HepG2 (cell line): Measurements from ENCODE around the gene KCNMA1. TPM values are rescaled to one million over a fixed set of nuclear protein-coding genes. Genes with fewer than 3 reads are reported as not detected.

Experiments
- ATAC-seq: fragments of 200-7000 bp; cut with Tn5 transposase; 3 replicates; pipeline ENCODE4 v1.9.1; 2020; ENCODE audit warnings: mild to moderate bottlenecking, moderate library complexity
- BruUV-seq: library from RNA; stranded (reverse); fragments of 400-500 nt; replicated peaks from 2 replicates; lab custom pipeline; 2021; lab: Mats Ljungman, UMichigan
- CTCF ChIA-PET: fragments of 300-600 bp; formaldehyde crosslinking; extraction: SDS; loops from one replicate; lab custom pipeline; 2021; ENCODE audit warnings: low total read pairs, inconsistent platforms, low intra/inter-chr PET ratio; lab: Yijun Ruan, JAX
- POLR2A ChIA-PET: fragments of 350-600 bp; sonication (Branson Sonifier 250); formaldehyde crosslinking; loops from one replicate; lab custom pipeline; 2020; ENCODE audit warnings: antibody characterized with exemption, inconsistent platforms; lab: Yijun Ruan, JAX
- DNase-seq: peaks from one replicate; pipeline ENCODE4 v3.0.0-alpha.2; 2015; ENCODE audit warnings: low spot score
- FAIRE-seq: peaks from 3 replicates; lab custom pipeline; 2011; peaks lifted over from hg19 to GRCh38; lab: Jason Lieb, UNC
- H2AFZ ChIP-seq: one replicate; pipeline ENCODE4 v1.6.1; 2011; ENCODE audit warnings: low read length, inconsistent platforms
- H3K27ac ChIP-seq: fragments of 300-600 bp; 3 replicates; pipeline ENCODE4 v1.8.0; 2011; ENCODE audit warnings: mixed run types, mild to moderate bottlenecking, mixed read lengths, low read length, inconsistent platforms; ENCODE audit not compliant: insufficient read depth; ENCODE audit errors: extremely low read length
- H3K27me3 ChIP-seq, 2 experiments: fragments of 200-600 bp in 1 of 2; 2 replicates in 1 of 2; 3 replicates in 1 of 2; pipeline versions ENCODE4 v1.6.0 to v1.8.0; 2011; ENCODE audit warnings: low read length in 2 of 2, mild to moderate bottlenecking in 2 of 2, moderate library complexity in 2 of 2, inconsistent platforms in 1 of 2; ENCODE audit not compliant: insufficient read depth in 2 of 2, control insufficient read depth in 1 of 2
- H3K36me3 ChIP-seq, 2 experiments: fragments of 200-600 bp in 1 of 2; replicated peaks in 1 of 2; 2 replicates in 1 of 2; 3 replicates in 1 of 2; pipeline versions ENCODE4 v1.5.1 to v1.8.0; 2011; ENCODE audit warnings: low read length in 2 of 2, inconsistent platforms in 1 of 2; ENCODE audit not compliant: insufficient read depth in 2 of 2, control insufficient read depth in 1 of 2
- H3K4me1 ChIP-seq: 2 replicates; pipeline ENCODE4 v1.5.1; 2012; ENCODE audit warnings: low read length, inconsistent platforms; ENCODE audit not compliant: insufficient read depth
- H3K4me2 ChIP-seq: 2 replicates; pipeline ENCODE4 v1.6.0; 2011; ENCODE audit warnings: low read depth, low read length, inconsistent platforms
- H3K4me3 ChIP-seq, 3 experiments: fragments of 200-600 bp in 1 of 3; sonication (generic), shearing (Covaris generic) in 1 of 3; replicated peaks in 1 of 3; 2 replicates each; pipeline ENCODE4 v1.5.1; 2011 to 2016; ENCODE audit warnings: low read length in 3 of 3, inconsistent platforms in 2 of 3, low read depth in 2 of 3, mild to moderate bottlenecking in 2 of 3, control low read depth in 1 of 3, mixed read lengths in 1 of 3; ENCODE audit not compliant: insufficient read depth in 1 of 3
- H3K79me2 ChIP-seq: one replicate; pipeline ENCODE4 v1.6.1; 2011; ENCODE audit warnings: low read length, inconsistent platforms; ENCODE audit not compliant: insufficient read depth
- H3K9ac ChIP-seq: 2 replicates; pipeline ENCODE4 v1.6.0; 2011; ENCODE audit warnings: mild to moderate bottlenecking, low read depth, low read length, inconsistent platforms; ENCODE audit not compliant: insufficient read depth
- H3K9me3 ChIP-seq: 2 replicates; pipeline ENCODE4 v1.5.1; 2012; ENCODE audit warnings: mild to moderate bottlenecking, low read length
- H4K20me1 ChIP-seq: 2 replicates; pipeline ENCODE4 v1.6.0; 2011; ENCODE audit warnings: inconsistent platforms, mild to moderate bottlenecking, low read length, moderate library complexity; ENCODE audit not compliant: insufficient read depth
- CBX2 ChIP-seq, 2 experiments: fragments of 200-600 bp in 1 of 2; sonication (generic); formaldehyde crosslinking in 1 of 2; IDR thresholded peaks; 2 replicates each; pipeline versions ENCODE4 v1.7.0 to v1.8.1; 2018 to 2022; ENCODE audit warnings: low read depth in 2 of 2, low read length in 1 of 2, mild to moderate bottlenecking in 1 of 2, missing genetic modification reagents in 1 of 2
- CCDC6 ChIP-seq: sonication (generic); formaldehyde crosslinking; IDR thresholded peaks from 2 replicates; pipeline ENCODE4 v1.8.1; 2022; ENCODE audit warnings: mild to moderate bottlenecking, missing genetic modification reagents, moderate library complexity
- FOXM1 ChIP-seq: sonication (generic); formaldehyde crosslinking; IDR thresholded peaks from 2 replicates; pipeline ENCODE4 v1.5.0; 2020; ENCODE audit warnings: missing genetic modification reagents
- MTA1 ChIP-seq: sonication (generic); formaldehyde crosslinking; IDR thresholded peaks from 2 replicates; pipeline ENCODE4 v1.4.0; 2020; ENCODE audit warnings: missing genetic modification reagents, mild to moderate bottlenecking, borderline replicate concordance
- SP1 ChIP-seq, 2 experiments: fragments of 450-650 bp in 1 of 2; sonication (generic) in 1 of 2; formaldehyde crosslinking in 1 of 2; IDR thresholded peaks; 2 replicates each; pipeline versions ENCODE4 v1.4.0 to v1.6.1; 2016 to 2020; ENCODE audit warnings: missing genetic modification reagents in 1 of 2
- YEATS2 ChIP-seq: sonication (generic); formaldehyde crosslinking; IDR thresholded peaks from 2 replicates; pipeline ENCODE4 v1.4.0; 2020; ENCODE audit warnings: missing genetic modification reagents, borderline replicate concordance
- ZBTB1 ChIP-seq: sonication (generic); formaldehyde crosslinking; IDR thresholded peaks from 2 replicates; pipeline ENCODE4 v1.4.0; 2020; ENCODE audit warnings: missing genetic modification reagents, borderline replicate concordance
- ZHX1 ChIP-seq: sonication (generic); formaldehyde crosslinking; IDR thresholded peaks from 2 replicates; pipeline ENCODE4 v1.8.1; 2022; ENCODE audit warnings: low read depth, mild to moderate bottlenecking, missing genetic modification reagents
- ZNF276 ChIP-seq: sonication (generic); formaldehyde crosslinking; IDR thresholded peaks from 2 replicates; pipeline ENCODE4 v1.4.0; 2020; ENCODE audit warnings: mild to moderate bottlenecking, low read depth, missing genetic modification reagents
- ZNF558 ChIP-seq: sonication (generic); formaldehyde crosslinking; IDR thresholded peaks from 2 replicates; pipeline ENCODE4 v1.9.0; 2022; ENCODE audit warnings: mild to moderate bottlenecking, missing genetic modification reagents, borderline replicate concordance
- ZNF766 ChIP-seq: sonication (generic); formaldehyde crosslinking; IDR thresholded peaks from 2 replicates; pipeline ENCODE4 v1.5.0; 2020; ENCODE audit warnings: missing genetic modification reagents, borderline replicate concordance
- ZNF883 ChIP-seq: sonication (generic); formaldehyde crosslinking; IDR thresholded peaks from 2 replicates; pipeline ENCODE4 v1.5.1; 2020; ENCODE audit warnings: mild to moderate bottlenecking, missing genetic modification reagents; ENCODE audit errors: not compliant biosample characterization
- ZZZ3 ChIP-seq: sonication (generic); formaldehyde crosslinking; IDR thresholded peaks from 2 replicates; pipeline ENCODE4 v1.4.0; 2020; ENCODE audit warnings: missing genetic modification reagents, mild to moderate bottlenecking, borderline replicate concordance
- WGBS: methylation state at CpG from one replicate; pipeline ENCODE4 v1.1.6; 2017; ENCODE audit warnings: low lambda C conversion rate; 5-methylcytosine and 5-hydroxymethylcytosine counted together
- in situ Hi-C: cut with HindIII; loops from 2 replicates; pipeline ENCODE4 v1.10.0; 2017; ENCODE audit warnings: low pct_unique_long_range_greater_than_20kb; ENCODE audit not compliant: extremely low pct_ligation_motif_present
- intact Hi-C: fragments of 100-400 bp; cut with micrococcal nuclease; formaldehyde crosslinking; loops from one replicate; pipeline ENCODE4 v1.10.0; 2022; ENCODE audit not compliant: unreplicated experiment
- polyA plus RNA-seq, 8 experiments: library from polyadenylated mRNA; depleted of rRNA in 3 of 8; stranded (reverse) in 7 of 8; unstranded in 1 of 8; fragments of >200 nt; fragmentation: Illumina TruSeq in 4 of 8; extraction: Trizol in 4 of 8; gene quantifications; 2 replicates each; pipeline versions ENCODE4 v1.2.1 to v1.2.3, GENCODE V29; 2011 to 2016; ENCODE audit warnings: low read depth in 4 of 8, missing spikeins in 1 of 8, mixed read lengths in 1 of 8; ENCODE audit not compliant: insufficient read depth in 1 of 8
- total RNA-seq, 5 experiments: library from RNA; depleted of rRNA; stranded (reverse); fragments of >200 nt; fragmentation: Illumina TruSeq; extraction: Trizol; gene quantifications; 2 replicates each; pipeline ENCODE4 v1.2.3, GENCODE V29; 2016; ENCODE audit warnings: low read depth in 1 of 5
- TF ChIP-seq, protein P1 (sequence below): sonication (generic); formaldehyde crosslinking; IDR thresholded peaks from 2 replicates; pipeline ENCODE4 v1.4.0; 2020; ENCODE audit warnings: low read depth, mild to moderate bottlenecking, missing genetic modification reagents

The KCNMA1 gene
- total and polyA plus RNA-seq, 2 of the 13 experiments (the other 11 are each of a cell fraction or from before 2014, with no cell fraction given), result 0.02 TPM; not detected in 1

GRCh38 chr10:76998451-76998850 is 639.2 kb downstream of the KCNMA1 start:
- ChIA-PET POLR2A (no interaction called here), CTCF (no interaction called here)
- ATAC-seq (no peak), DNase-seq (no peak), FAIRE-seq (no peak)
- Histone ChIP-seq H2AFZ (no peak overlapping the region), H3K4me3 (no peak overlapping the region), H3K4me1 (no peaks in the 10 kb centered on the region), H4K20me1 (no peaks in the 10 kb centered on the region), H3K79me2 (no peaks in the 10 kb centered on the region), H3K4me2 (no peak overlapping the region), H3K27me3 (peaks cover 0 to 49% of the 10 kb centered on the region in 2 experiments; a peak in 4 of 5 replicates), H3K27ac (no peak overlapping the region), H3K36me3 (no peaks in the 10 kb centered on the region), H3K9ac (no peak overlapping the region), H3K9me3 (no peaks in the 10 kb centered on the region)
- in situ Hi-C loops (no loop called here), intact Hi-C loops (no loop called here)
- TF ChIP-seq SP1 (IDR thresholded peaks at IDR 0.05) (no peak), SP1 (CRISPR knock-in tag; IDR thresholded peaks at IDR 0.05) (no peak), ZBTB1 (no peak), YEATS2 (no peak), MTA1 (CRISPR knock-in tag) (no peak), ZNF883 (no peak), ZNF766 (CRISPR knock-in tag) (no peak), CCDC6 (CRISPR knock-in tag) (no peak), ZNF558 (no peak), ZHX1 (CRISPR knock-in tag) (no peak), FOXM1 (CRISPR knock-in tag) (no peak), CBX2 (IDR thresholded peaks at IDR 0.05; ENCODE audit: low read depth, low read length) (no peak), CBX2 (CRISPR knock-in tag; IDR thresholded peaks at IDR 0.05; ENCODE audit: low read depth) (no peak), ZZZ3 (CRISPR knock-in tag) (no peak), ZNF276 (CRISPR knock-in tag) (no peak)
- TF ChIP-seq, protein P1, sequence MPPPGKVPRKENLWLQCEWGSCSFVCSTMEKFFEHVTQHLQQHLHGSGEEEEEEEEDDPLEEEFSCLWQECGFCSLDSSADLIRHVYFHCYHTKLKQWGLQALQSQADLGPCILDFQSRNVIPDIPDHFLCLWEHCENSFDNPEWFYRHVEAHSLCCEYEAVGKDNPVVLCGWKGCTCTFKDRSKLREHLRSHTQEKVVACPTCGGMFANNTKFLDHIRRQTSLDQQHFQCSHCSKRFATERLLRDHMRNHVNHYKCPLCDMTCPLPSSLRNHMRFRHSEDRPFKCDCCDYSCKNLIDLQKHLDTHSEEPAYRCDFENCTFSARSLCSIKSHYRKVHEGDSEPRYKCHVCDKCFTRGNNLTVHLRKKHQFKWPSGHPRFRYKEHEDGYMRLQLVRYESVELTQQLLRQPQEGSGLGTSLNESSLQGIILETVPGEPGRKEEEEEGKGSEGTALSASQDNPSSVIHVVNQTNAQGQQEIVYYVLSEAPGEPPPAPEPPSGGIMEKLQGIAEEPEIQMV (CRISPR knock-in tag), result no peak
- BruUV-seq, result no TSS peak
- 3% methylated on average over 2 of the region's 2 CpGs for WGBS
